Measurements from ENCODE around the gene MPI.

GRCh38 chr15:74878273-74878672 is 11.6 kb upstream of the MPI start:
- TF ChIP-seq, protein P1, sequence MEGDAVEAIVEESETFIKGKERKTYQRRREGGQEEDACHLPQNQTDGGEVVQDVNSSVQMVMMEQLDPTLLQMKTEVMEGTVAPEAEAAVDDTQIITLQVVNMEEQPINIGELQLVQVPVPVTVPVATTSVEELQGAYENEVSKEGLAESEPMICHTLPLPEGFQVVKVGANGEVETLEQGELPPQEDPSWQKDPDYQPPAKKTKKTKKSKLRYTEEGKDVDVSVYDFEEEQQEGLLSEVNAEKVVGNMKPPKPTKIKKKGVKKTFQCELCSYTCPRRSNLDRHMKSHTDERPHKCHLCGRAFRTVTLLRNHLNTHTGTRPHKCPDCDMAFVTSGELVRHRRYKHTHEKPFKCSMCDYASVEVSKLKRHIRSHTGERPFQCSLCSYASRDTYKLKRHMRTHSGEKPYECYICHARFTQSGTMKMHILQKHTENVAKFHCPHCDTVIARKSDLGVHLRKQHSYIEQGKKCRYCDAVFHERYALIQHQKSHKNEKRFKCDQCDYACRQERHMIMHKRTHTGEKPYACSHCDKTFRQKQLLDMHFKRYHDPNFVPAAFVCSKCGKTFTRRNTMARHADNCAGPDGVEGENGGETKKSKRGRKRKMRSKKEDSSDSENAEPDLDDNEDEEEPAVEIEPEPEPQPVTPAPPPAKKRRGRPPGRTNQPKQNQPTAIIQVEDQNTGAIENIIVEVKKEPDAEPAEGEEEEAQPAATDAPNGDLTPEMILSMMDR (IDR thresholded peaks at IDR 0.05), result no peak
- no peak for TF ChIP-seq POLR2A (IDR thresholded peaks at IDR 0.05)

All from Peyer's patch (tissue), 4 donors.